Natural killer cell (primary cell): Measurements from ENCODE around the gene EYA4. TPM values are rescaled to one million over a fixed set of nuclear protein-coding genes. Genes with fewer than 3 reads are reported as not detected.

Experiments
- ATAC-seq, 3 donors: fragments of 150-1000 bp in 2 of 3; fragments of 200-7000 bp in 1 of 3; cut with Tn5 transposase; 1 replicate in 1 of 3; 2 replicates in 2 of 3; pipeline ENCODE4 v1.10.0; 2021; ENCODE audit warnings: mild to moderate bottlenecking in 2 of 3, moderate library complexity in 2 of 3
- DNase-seq, 2 donors: peaks; one replicate each; pipeline versions ENCODE4 v3.0.0 to v3.0.0-alpha.2; 2013 to 2021; ENCODE audit warnings: mixed read lengths in 1 of 2
- H3K27ac ChIP-seq: one replicate; pipeline ENCODE4 v1.5.1; 2013; ENCODE audit warnings: mild to moderate bottlenecking, low read length
- H3K27me3 ChIP-seq: one replicate; pipeline ENCODE4 v1.6.1; 2013; ENCODE audit warnings: low read length; ENCODE audit not compliant: control insufficient read depth, insufficient read depth
- H3K36me3 ChIP-seq: one replicate; pipeline ENCODE4 v1.6.1; 2013; ENCODE audit warnings: low read length; ENCODE audit not compliant: control insufficient read depth, insufficient read depth
- H3K4me1 ChIP-seq: one replicate; pipeline ENCODE4 v1.6.1; 2013; ENCODE audit warnings: low read length; ENCODE audit not compliant: control insufficient read depth, insufficient read depth
- H3K4me3 ChIP-seq: one replicate; pipeline ENCODE4 v1.5.1; 2013; ENCODE audit warnings: low read length
- H3K9me3 ChIP-seq: one replicate; pipeline ENCODE4 v1.6.1; 2013; ENCODE audit warnings: low read length; ENCODE audit not compliant: control insufficient read depth, insufficient read depth
- H3K27ac Mint-ChIP-seq, 2 donors: one replicate each; pipeline ENCODE4 v1.8.0; 2022; ENCODE audit warnings: mild to moderate bottlenecking in 2 of 2, mixed read lengths in 2 of 2, moderate library complexity in 1 of 2
- H3K27me3 Mint-ChIP-seq, 2 donors: one replicate each; pipeline ENCODE4 v1.8.0; 2022; ENCODE audit warnings: low read depth in 2 of 2, mixed read lengths in 2 of 2
- H3K36me3 Mint-ChIP-seq: one replicate; pipeline ENCODE4 v1.8.0; 2022; ENCODE audit warnings: mixed read lengths
- H3K4me1 Mint-ChIP-seq, 2 donors: one replicate each; pipeline ENCODE4 v1.8.0; 2022; ENCODE audit warnings: mixed read lengths in 2 of 2
- H3K4me3 Mint-ChIP-seq: one replicate; pipeline ENCODE4 v1.8.0; 2022; ENCODE audit warnings: mild to moderate bottlenecking, moderate library complexity, mixed read lengths
- H3K9me3 Mint-ChIP-seq, 2 donors: one replicate each; pipeline ENCODE4 v1.8.0; 2022; ENCODE audit warnings: mixed read lengths in 2 of 2
- WGBS: methylation state at CpG from one replicate; pipeline ENCODE4 v1.1.7; 2013; ENCODE audit warnings: missing lambda C conversion rate; ENCODE audit not compliant: insufficient coverage; 5-methylcytosine and 5-hydroxymethylcytosine counted together
- intact Hi-C: fragments of 100-400 bp; cut with micrococcal nuclease; formaldehyde crosslinking; loops from one replicate; pipeline ENCODE4 v1.14.2; 2022
- total RNA-seq, 4 donors: library from RNA; stranded (reverse); fragments of 120-200 nt in 1 of 4; gene quantifications; one replicate each; pipeline versions ENCODE4 v1.2.3 to v1.2.4, GENCODE V29; 2013 to 2022
- TF ChIP-seq, protein P1 (sequence below): fragments of 200-600 bp; IDR thresholded peaks from one replicate; pipeline ENCODE4 v1.8.0; 2022; ENCODE audit warnings: antibody characterized with exemption

The EYA4 gene
- total RNA-seq, 3 donors from 2014 or later (not counting 1 experiment from before 2014, with no cell fraction given), result not detected

DNA sequence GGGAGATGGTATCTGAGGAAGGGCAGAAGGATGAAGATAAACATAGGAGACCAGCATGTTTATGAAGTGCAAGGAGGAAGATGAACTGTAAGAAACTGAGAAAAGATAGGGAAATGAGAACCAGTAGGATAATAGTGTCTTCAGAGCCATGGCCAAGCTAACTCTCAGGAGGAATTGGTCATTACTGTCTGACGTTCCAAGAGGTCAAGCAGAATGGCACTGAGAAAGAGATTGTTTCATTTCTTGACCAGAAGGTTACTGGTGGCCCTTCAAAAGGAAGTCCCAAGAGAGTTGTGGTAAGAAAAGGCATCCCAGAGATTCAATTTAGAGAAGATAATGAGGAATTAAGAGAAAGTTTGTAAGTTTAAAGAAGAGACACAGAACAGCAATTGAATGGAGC is 47.5 kb downstream of the EYA4 start:
- no peak overlapping the region for H3K27ac Mint-ChIP-seq
- Histone ChIP-seq H3K27ac (no peak overlapping the region), H3K27me3 (no peaks in the 10 kb centered on the region), H3K4me3 (no peak overlapping the region), H3K36me3 (no peaks in the 10 kb centered on the region), H3K9me3 (no peaks in the 10 kb centered on the region), H3K4me1 (no peaks in the 10 kb centered on the region)
- WGBS, result 53% methylated on average over 1 of the region's 1 CpG
- H3K9me3 Mint-ChIP-seq, result peaks cover 9 to 12% of the 10 kb centered on the region in 2 donors
- intact Hi-C loops, result no loop called here
- DNase-seq, result no peak
- ATAC-seq, result no peak
- TF ChIP-seq, protein P1, sequence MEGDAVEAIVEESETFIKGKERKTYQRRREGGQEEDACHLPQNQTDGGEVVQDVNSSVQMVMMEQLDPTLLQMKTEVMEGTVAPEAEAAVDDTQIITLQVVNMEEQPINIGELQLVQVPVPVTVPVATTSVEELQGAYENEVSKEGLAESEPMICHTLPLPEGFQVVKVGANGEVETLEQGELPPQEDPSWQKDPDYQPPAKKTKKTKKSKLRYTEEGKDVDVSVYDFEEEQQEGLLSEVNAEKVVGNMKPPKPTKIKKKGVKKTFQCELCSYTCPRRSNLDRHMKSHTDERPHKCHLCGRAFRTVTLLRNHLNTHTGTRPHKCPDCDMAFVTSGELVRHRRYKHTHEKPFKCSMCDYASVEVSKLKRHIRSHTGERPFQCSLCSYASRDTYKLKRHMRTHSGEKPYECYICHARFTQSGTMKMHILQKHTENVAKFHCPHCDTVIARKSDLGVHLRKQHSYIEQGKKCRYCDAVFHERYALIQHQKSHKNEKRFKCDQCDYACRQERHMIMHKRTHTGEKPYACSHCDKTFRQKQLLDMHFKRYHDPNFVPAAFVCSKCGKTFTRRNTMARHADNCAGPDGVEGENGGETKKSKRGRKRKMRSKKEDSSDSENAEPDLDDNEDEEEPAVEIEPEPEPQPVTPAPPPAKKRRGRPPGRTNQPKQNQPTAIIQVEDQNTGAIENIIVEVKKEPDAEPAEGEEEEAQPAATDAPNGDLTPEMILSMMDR, result no peak
- H3K4me3 Mint-ChIP-seq, result no peak overlapping the region
- H3K4me1 Mint-ChIP-seq, result no peaks in the 10 kb centered on the region
- no peaks in the 10 kb centered on the region for H3K27me3 Mint-ChIP-seq
- no peaks in the 10 kb centered on the region for H3K36me3 Mint-ChIP-seq

DNA sequence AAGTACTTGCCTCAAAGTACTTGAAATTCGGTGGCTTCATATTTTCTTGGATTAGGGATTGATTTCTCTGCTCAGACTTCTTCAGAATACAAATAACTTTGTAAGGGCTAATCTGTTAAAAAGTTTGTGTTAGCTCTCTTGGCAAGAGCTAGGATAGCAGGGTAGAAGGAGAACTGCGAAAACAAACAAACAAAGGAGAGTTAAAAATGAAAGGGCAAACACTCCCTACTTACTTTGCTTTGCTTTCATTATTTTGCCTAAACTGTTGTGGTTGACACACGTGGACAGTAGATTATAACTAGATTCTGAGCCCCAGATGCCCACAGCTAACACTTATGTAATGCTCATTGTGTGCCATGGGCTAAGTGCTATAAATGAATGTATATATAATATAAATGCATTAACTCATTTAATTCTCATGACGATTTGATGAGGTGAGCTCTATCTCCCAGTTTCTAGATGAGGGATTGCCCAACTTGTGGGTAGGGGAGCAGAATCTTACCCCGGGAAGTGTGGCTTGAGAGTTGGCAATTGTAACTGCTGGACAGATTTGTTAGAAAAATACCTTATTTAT is 48.7 kb downstream of the EYA4 start:
- no peak overlapping the region for H3K27ac ChIP-seq
- H3K4me1 ChIP-seq, result no peaks in the 10 kb centered on the region
- H3K36me3 ChIP-seq, result no peaks in the 10 kb centered on the region
- ATAC-seq (no peak), DNase-seq (no peak)
- H3K9me3 ChIP-seq, result no peaks in the 10 kb centered on the region
- H3K36me3 Mint-ChIP-seq, result no peaks in the 10 kb centered on the region
- H3K4me3 Mint-ChIP-seq, result no peak overlapping the region
- H3K27ac Mint-ChIP-seq, result no peak overlapping the region
- WGBS, result 86% methylated on average over 3 of the region's 5 CpGs
- H3K27me3 ChIP-seq, result no peaks in the 10 kb centered on the region
- H3K9me3 Mint-ChIP-seq, result peaks cover 7 to 10% of the 10 kb centered on the region in 2 donors
- no peaks in the 10 kb centered on the region for H3K27me3 Mint-ChIP-seq
- intact Hi-C loops, result no loop called here
- no peak overlapping the region for H3K4me3 ChIP-seq
- TF ChIP-seq, protein P1, result no peak
- H3K4me1 Mint-ChIP-seq, result no peaks in the 10 kb centered on the region

DNA sequence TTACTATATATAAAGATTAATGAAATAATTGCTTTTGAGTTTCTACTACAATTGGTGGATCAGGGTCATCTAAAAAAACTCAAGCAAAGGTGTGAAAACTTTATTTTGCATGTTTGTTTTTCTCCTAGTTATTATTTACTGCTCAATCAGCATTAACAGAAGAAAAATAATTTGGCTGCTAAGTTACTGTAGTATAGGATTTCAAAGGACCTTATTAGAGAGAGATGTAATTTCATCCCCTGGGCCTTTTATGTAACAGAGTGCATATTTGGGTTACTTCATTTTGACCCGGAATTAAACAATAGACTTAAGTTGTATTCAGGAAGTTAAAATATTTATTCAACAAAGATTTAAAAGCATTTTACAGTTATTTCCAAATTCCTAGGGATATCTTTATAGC is 49.8 kb downstream of the EYA4 start:
- WGBS, result no CpG with 5 or more reads among the region's 1 CpG
- H3K9me3 ChIP-seq, result no peaks in the 10 kb centered on the region
- Mint-ChIP-seq H3K27me3 (no peaks in the 10 kb centered on the region), H3K27ac (no peak overlapping the region), H3K4me1 (no peaks in the 10 kb centered on the region), H3K36me3 (no peaks in the 10 kb centered on the region), H3K9me3 (peaks cover 2 to 10% of the 10 kb centered on the region in 2 donors), H3K4me3 (no peak overlapping the region)
- no peaks in the 10 kb centered on the region for H3K27me3 ChIP-seq
- no peaks in the 10 kb centered on the region for H3K4me1 ChIP-seq
- H3K27ac ChIP-seq, result no peak overlapping the region
- DNase-seq (no peak), ATAC-seq (no peak)
- no peaks in the 10 kb centered on the region for H3K36me3 ChIP-seq
- intact Hi-C loops, result no loop called here
- no peak overlapping the region for H3K4me3 ChIP-seq
- TF ChIP-seq, protein P1, result no peak

DNA sequence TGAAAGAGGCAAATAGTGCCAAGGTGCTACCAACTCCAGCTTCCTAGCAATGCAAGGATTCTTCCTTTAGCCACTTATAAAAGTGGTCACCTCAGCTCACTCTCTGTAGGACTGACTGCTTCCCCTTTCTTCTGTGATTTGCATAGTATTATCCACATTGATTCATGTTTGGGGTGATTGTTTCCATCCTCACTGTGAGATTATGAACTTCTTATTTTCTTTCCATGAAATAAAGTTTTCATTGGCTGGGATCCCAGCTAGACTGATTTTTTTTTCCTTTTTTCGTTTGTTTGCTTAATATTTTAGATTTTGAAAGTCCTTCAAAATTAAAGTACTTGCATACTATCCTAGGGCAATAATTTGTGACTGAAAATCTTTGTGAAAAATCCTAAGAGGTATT is 50.5 kb downstream of the EYA4 start:
- Histone ChIP-seq H3K4me3 (no peak overlapping the region), H3K36me3 (no peaks in the 10 kb centered on the region), H3K27me3 (no peaks in the 10 kb centered on the region), H3K9me3 (no peaks in the 10 kb centered on the region), H3K4me1 (no peaks in the 10 kb centered on the region), H3K27ac (no peak overlapping the region)
- H3K9me3 Mint-ChIP-seq, result peaks cover 2 to 10% of the 10 kb centered on the region in 2 donors
- WGBS, result no CpG with 5 or more reads among the region's 1 CpG
- no peak overlapping the region for H3K27ac Mint-ChIP-seq
- DNase-seq, result no peak
- H3K36me3 Mint-ChIP-seq, result no peaks in the 10 kb centered on the region
- H3K4me1 Mint-ChIP-seq, result no peaks in the 10 kb centered on the region
- H3K27me3 Mint-ChIP-seq, result no peaks in the 10 kb centered on the region
- intact Hi-C loops, result no loop called here
- TF ChIP-seq, protein P1, result no peak
- H3K4me3 Mint-ChIP-seq, result no peak overlapping the region
- no peak for ATAC-seq
